ENCODE data around the gene AKAP6. TPM values are rescaled to one million over a fixed set of nuclear protein-coding genes. Genes with fewer than 3 reads are reported as not detected.

AKAP6 gene
- polyA plus RNA-seq, 1 donor = 67.7 TPM

DNA sequence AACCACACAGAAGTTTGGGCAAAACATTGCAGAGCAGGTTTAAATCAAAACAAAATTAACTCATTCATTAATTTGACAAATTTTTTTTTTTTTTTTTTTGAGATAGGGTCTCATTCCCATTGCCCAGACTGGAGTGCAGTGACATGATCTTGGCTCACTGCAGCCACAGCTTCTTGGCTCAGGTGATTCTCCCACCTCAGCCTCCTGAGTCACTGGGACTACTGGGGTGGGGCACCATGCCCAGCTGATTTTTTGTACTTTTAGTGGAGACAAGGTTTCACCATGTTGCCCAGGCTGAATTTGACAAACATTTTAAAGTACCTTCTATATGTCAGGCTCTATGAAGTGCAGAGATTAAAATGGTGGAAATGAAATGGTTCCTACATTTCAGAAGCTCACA, 352.5 kb downstream of the AKAP6 start:
- DNase-seq = no peak

DNA sequence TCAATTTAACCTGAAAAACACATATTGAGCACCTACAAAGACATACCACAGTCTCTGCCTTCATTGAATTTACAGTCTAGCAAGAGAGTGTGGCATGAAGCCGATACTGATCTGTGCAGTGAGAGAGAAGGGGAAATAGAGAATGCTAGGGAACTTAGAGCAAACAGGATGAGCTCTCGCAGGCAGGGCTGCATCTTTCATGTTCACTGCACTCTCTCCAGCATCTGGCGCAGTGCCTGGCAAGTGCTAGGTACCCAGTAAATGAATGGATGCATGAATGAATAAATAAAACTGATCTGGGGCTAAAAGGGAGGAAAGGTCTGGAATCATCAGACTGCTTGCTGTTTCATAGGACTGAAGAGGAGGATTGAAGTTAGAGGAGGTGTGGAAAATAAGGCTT, 353.1 kb downstream of the AKAP6 start:
- no peak for DNase-seq

DNA sequence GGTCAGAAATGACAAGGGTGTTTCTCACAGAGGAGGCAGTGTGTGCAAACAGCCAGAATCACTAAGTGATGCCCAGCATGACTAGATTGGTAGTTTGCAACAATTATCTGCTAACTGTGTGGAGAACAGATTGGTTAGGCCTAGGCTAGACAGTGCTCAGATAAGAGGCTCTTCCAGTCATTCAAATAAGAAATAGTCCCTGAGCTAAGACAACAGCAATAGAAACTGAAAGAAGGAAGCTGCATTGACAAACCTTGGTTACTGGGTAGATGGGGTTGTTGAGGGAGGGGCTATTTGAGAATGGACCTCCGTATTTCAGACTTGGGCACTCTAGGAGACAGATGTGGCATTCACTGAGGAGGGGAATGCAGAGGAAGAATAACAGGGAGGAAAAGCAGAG, 354.6 kb downstream of the AKAP6 start:
- DNase-seq = no peak

DNA sequence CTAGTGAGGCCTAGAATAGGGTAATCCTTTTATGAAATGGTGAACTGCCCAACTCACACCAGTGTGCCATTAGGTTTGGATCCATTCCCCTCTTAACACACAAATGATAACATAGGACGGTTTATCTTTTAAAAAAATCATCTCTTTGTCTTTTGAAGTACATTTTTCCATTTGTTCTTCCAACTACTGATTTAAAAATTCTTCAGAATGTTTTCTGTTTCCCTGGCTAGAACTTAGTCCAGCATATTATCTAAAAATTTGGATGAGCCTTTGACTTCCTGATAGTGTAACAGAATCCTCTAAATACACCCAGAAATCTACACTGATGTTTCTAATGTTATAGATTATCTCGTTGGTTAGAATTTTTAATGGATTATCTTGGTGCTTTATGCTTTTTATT, 359.8 kb downstream of the AKAP6 start:
- no peak for DNase-seq

DNA sequence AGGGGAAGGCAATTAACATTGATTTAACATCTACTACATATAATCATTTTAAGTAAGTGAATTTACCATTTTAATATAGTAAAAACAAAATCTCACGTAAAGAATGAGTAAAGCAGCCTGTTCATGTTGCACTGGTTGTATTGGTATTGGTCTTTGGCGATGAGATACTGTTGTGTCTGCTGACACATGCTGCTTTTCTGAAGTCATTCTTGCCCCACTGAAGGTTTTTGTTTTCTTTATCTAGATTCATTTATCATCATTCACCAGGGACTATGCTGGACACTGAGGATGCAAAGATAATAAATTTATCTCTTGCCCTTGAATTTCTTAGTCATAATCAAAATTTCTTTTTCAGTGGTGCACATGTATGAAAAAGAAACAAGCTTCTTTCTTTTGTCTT, 363.3 kb downstream of the AKAP6 start:
- DNase-seq = no peak

DNA sequence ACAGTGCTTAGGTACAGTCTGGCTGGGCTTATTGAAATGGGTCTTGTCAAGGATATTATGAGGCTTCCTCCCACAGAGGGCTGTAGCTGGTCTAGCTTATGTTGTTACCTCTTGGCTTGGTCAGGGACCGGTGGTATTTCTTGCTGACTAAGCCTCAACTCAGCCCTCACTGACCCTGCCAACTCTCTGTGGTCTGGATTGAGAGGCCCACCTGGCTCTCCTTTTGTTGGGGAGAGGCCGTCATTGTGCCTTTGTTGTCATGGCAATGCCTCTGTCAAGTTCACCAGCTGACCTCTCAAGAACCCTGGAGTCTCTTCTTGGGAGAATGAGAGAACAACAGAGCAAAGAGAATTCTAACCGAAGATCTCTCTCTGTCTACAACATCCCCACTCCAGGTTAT, 364.0 kb downstream of the AKAP6 start:
- DNase-seq = no peak

DNA sequence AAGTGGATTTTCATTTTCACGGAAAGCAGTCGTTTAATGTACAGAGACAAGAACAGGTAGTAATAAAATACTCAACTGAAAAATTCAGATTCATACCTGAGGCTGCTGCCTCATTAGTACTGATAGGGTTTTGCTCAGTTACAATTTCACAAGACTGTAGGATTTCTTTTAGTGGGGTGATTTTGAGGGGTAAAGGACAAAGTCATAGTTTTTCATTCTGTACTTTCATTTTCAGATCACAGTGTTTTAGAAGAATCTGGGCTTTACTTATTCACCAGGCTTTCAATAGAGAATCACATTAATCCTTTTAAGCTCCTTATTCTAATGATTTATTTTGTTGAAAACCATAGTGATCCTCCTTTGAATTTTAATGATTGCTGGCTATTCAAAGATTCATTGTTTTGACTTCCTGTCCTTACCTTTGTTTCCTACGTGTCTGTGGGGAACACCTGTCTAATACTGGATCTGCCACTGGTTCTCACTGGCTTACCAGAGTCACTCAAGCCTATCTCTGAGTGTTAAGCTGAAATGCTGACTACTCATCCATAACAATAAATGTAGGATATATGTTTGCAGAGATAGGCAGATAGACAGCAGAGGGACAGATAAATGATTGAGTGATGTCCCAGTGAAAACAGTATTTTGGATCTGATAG, 365.8 kb downstream of the AKAP6 start:
- DNase-seq = no peak

DNA sequence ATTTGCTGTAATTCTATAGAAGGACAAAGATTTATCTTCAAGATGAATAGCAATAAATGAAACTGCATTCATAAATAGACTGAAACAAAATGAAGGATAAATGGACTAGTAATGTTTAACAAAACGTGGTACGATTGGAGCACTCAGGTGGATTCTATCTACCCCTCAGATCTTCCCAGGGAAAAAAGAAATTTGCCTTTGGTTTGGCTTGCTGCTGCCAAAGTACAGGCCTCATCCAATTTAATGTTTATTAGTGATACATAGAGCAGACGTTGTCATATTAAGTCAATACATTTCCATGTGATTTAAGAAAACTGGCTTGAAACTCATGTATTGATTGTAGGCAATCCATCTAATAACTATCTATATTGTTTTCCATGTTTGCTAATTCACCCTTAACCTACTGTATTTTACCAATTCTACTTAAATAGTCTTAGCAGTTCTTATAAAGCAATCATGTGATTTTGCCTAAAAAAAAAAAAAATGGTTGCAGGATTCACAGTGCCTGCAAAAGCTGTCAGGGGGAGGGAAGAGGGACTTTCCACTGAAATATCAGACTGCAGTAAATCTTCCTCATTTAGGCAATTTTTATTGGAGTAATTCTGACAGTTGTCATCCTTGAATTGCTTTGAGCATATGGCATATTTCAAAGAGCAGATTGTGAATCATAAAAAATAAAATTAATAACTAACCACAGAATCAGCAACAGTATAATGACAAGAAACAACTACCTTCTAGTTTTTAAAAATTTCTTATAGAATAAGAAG, 367.4 kb downstream of the AKAP6 start:
- no peak for DNase-seq

DNA sequence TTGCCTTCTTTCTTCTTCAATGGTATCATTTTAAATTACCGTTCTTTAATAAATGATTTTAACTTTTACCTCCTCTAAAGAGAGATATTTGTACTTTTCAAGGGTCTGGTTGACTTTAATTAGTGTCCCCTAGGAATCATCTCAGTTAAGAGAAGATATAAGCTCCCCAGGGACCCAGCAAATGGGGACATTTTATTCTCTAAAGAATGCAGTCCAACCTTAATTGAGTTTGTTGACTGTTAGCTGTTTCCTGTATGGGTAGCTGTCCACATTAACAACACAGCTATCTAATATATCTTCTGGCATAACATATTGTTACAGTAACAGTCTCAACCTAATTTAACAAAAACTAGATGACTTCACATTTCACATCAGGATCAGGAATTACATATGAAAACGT, 368.0 kb downstream of the AKAP6 start:
- no peak for DNase-seq

DNA sequence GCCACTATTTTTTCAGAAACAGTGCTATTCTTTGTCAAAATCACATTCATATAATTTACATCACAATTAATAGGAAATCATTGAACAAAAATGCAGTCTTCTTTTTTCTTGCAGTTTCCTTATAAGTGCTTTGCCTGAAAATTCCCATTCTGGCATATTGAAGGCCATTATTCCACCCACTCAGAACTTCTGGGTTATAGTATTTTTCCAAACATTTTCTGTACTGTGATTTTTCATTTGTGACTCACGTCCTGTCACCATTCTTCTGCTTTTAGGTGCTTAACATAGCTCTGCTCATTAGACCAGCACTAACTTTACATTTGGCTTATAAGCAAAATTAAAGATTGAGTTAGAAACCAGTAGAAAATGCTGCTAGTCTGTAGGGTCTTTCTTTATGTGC, 368.6 kb downstream of the AKAP6 start:
- no peak for DNase-seq

DNA sequence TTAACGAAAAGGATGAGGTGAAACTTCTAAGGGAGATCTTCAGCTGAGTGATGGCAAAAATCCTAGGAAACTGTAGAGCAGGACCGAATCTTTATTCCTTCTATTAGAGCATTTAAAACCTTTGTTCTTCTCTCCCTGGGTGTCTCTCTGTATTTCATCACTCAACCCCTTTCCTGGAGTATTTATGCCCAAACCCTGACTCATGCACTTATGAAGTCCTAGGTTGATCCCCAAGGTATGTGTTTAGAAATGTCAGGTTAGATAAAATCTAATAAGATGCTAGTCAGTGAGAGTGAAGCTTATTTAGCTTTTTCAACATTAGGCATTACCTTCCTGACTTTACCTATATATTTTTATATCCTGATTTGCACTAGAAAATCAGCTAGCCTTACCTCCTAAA, 369.7 kb downstream of the AKAP6 start:
- no peak for DNase-seq

DNA sequence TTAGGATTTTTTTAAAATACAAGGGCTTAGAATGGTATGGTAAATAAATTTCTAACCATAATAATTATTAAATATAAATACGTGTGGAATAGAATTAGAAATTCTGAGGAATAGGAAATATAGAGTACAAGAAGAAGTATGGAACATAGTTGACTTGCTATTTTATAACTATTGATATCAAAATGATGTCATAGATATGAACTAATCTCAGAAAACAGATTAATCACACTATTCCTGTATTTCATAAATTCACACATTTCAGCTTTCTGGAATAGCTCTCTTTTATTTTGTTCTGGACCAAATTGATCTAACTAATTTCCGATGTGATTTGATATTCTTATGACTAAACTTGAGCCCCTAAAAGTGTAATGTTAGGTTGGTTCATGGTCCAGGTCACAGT, 372.4 kb downstream of the AKAP6 start:
- DNase-seq = no peak

DNA sequence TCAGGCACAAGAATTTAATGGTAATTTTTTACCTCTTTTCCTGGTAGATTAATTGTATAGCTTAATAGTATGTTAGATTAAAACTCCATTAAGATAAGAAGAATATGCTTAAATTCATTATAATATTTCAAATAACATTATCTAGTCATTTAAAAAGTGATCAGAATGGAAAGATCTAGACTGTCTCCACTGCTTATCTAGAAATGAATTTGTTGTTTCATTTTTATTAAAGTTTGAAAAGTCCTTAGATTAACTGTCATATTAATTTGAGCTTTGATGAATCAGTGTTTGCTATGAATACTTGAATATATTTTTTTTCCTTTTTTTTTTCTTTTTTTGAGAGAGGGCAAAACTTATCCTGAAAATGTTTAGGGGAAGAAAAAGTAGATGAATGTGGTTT, 373.0 kb downstream of the AKAP6 start:
- no peak for DNase-seq

DNA sequence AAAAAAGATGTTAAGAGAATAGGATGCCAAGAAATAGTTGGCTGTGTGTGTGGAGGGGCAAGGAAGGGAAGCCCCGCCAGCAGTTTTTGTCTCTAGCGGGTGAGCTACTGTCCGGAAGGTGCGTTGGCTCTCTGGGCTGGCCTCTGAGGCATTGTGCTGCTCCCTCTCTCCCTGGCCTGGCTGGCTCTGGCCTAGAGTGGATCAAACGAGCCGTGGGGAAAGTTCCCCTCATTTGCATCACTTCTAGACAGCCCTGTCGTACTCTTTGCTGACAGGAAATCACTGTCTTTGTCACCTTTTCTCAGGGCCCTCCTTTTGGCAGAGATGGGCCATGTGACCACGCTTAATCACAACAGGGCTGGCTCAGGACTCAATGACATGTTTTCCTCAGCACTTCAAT, 373.5 kb downstream of the AKAP6 start:
- DNase-seq = peak; percentile 70

DNA sequence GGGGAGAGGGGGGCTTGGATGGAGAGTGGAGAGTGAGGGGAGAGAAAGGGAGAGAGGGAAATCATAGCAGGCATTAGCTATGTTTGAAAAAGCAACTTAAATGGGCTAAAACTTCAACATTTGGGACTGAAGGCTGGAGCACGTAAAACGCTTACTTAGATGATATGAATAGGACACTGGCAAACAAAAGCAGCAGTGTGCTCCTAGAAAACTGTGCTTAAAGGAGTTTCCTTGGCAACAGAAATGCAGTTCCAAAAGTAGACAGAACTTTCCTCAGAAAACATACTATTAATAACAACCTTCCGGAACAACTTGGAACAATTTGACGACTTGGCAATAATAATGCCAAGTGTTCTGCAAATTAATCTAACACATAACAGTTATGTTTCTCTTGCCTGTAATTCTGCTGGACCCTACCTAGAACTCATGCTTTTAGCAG, 374.1 kb downstream of the AKAP6 start:
- DNase-seq = peak; percentile 87

DNA sequence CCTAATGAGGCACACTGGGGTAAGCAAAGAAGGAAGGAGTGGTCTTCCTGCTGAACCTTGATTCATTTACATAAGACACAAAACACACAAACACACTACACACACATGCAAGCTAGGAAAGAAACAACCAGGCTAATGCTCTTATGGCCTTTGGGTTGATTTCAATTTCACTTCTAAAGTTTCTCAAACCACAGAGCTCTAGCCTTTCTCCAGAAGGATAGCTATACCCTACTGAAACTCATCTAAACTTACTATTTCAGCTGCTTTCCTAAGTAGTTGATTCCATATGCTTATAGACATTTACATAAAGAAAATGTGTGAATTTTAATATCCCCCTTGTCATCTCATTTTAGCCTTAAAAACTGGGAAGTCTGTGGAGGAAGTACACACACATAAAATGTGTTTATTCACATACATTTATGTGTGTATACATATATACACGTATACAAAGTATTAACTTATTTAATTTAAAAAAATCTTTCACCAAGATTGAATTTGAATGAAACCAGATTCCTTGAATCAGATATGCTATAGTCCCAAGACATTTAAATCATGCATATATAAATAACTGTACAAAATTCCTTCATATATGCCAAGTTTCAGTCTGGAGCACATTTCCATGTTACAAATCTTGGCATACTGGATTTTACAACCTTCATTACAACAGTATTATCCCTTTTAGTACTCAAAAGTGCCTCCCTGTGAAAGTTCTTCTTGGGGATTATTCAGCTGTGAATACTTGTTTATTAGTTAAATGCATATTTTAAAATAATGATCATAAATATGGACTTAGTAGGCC, 377.8 kb downstream of the AKAP6 start:
- peak; percentile 50 for DNase-seq

DNA sequence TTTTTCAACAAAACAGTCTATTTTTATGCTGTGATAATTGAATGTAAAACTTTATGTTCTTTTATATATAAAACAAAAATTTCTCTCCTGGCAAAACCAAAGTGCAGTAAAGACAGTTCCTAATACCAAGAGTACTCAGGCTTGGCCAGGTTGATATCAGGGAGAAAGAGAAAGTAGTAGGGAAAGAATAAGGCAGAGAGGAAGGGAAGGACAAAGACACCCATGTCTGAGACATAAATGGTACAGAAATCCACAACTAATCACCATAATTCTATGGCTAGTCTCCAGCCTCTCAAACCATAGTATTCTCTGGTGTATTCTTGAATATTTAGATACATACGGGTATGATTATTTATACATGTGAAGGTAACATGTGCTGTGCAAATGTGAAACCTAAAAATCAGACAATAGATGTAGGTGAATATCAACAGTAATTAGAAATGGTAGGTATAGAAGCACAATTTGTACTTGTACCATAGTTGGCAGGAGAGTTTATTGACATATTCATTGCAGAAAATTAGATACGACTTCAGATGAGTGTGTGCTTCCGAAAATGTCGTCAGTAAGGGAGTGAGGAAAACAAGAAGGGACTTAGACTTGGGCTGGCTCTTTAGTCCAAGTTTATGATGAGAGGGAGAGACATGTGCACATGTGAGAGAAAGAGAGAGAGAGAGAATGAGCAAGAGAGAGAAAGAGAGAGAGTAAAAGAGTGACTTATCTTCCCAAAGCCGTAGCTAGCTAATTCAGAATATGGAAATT, 378.8 kb downstream of the AKAP6 start:
- DNase-seq = peak; percentile 52

DNA sequence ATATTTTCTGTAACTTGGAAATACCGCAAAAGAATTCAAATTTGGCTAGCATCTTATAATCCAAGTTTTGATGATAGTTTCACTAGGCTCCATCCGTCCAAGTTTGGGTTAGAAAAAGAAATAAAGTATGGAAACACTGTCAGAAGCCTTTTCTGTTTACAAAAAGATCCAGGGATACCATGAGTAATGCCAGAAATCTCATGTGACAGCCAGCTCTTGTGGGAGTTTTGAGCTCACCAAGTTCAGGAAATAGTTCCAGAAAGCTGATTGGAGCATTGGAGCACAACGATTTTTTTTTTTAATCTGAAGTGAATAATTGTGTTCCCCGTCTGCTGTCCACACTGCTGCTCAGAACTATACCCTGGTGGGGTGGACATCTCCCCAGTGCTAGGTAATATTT, 379.9 kb downstream of the AKAP6 start:
- DNase-seq = peak; percentile 93

DNA sequence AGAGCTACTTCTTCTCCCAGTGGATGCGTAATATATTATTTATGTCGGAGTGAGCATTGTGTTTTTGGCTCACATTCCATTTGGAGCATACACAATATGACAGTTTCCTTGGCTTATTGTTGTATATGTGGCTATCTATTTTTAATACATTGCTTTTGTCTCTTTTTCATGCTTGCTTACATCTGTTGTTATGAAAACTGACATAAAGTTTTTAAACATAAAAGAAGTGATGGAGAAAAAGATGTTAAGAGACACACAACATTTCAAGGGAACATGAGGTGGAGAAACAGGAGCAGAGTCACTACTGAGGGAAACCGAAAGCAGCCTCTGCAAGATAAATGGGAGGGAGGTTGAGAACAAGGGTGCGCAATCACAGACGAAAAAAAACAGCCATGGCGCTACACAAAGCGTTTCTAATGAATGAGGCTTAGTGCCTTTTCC, 381.2 kb downstream of the AKAP6 start:
- peak; percentile 62 for DNase-seq

DNA sequence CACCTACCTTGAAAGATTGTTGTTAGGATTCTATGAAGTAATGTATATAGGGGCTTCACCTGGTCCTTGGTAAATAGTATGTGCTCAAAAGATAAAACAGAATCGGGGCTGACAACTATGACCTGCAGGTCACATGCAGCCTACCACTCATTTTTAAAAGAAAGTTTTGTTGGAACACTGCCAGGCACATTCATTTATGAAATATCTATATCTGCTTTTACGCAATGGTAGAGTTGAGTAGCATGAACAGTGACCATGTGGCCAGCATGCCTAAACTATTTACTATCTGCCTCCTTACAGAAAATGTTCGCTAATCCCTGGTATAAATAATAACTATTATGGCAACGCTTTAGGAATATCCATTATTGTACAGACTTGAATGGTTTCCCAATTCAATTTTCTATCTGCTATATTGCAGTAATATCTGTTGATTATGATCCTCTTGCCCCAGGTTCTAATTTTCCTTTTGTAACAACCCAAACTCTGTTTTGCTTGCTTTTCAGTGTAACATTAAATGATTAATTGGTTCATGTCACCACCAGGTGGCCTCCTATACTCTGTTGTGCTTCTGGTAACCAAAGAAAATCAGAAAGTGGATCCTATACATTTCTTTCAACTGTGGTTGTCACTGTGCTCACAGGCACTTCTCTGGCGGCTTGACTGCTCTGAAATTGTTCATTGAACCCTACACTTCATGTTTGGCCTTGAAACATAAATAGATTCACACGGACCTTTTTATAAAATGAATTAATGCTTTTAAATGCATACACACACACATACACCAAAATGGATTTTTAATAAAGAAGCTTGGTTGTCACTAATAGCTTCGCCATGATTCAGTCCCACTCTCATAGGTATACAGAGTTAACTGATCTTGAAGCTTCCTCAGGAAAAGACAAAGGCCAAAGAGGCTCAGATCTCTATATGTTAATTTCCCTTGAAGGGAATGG, 381.9 kb downstream of the AKAP6 start:
- DNase-seq = peak; percentile 67

DNA sequence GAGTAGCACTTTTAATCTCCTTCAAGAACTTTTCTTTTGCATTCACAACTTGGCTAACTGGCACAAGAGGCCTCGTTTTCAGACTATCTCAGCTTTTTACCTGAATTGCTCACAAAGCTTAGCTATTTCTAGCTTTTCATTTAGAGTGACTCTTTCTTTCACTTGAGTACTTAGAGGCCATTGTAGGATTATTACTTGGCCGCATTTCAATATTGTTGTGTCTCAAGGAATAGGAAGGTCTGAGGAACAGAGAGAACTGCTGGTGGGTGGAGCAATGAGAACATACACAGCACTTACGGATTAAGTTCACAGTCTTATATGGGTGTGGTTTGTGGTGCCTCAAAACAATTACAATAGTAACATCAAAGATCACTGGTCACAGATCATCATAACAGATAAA, 384.8 kb downstream of the AKAP6 start:
- DNase-seq = no peak

DNA sequence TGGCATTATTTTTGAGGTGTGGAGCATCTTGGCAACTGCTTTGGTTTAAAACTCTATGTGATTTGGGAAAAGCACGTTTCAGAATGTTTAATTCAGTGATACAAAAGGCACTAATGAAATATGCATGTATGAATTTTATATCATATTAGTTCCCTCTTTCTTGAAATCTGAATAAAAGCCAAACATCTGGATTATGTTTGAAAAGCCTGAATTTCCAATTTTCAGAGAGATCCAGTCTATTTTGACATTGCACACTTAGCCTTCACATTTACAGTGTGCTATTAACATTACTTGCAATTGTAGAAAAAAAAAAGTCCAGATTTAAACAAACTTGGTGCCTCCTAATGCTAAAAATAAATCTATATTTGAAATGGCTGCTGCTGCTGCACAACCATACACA, 390.5 kb downstream of the AKAP6 start:
- DNase-seq = no peak

Data from hindlimb muscle (tissue), 1 donor.